Neural cell (in vitro differentiated cells): ENCODE measurements around the gene ACOT8.

Experiments
- EP300 ChIP-seq: fragments of 450-650 bp; conservative IDR thresholded peaks from 2 replicates; pipeline ENCODE4 v1.6.1; 2014; ENCODE audit warnings: antibody characterized with exemption, mild to moderate bottlenecking, moderate library complexity; ENCODE audit not compliant: poor library complexity, severe bottlenecking
- MXI1 ChIP-seq: fragments of 450-650 bp; conservative IDR thresholded peaks from 2 replicates; pipeline ENCODE4 v1.6.1; 2014; ENCODE audit warnings: antibody characterized with exemption, mild to moderate bottlenecking; ENCODE audit not compliant: poor library complexity, severe bottlenecking
- RAD21 ChIP-seq: fragments of 450-650 bp; conservative IDR thresholded peaks from 2 replicates; pipeline ENCODE4 v1.6.1; 2014; ENCODE audit warnings: antibody characterized with exemption, mild to moderate bottlenecking, moderate library complexity
- TAF1 ChIP-seq: IDR thresholded peaks from 2 replicates; pipeline ENCODE4 v1.6.1; 2012; ENCODE audit warnings: low read depth

- no peak for TF ChIP-seq EP300
- no peak for TF ChIP-seq MXI1
- no peak for TF ChIP-seq TAF1
- no peak for TF ChIP-seq RAD21
Measured at GRCh38 chr20:45814314-45814713, 42.9 kb downstream of the ACOT8 start.
